Stimulated activated naive CD4-positive, alpha-beta T cell treated with Interleukin-2 at 50 U/mL for 16 hours (primary cell): ENCODE measurements around the gene ANKRD12.
"Not testable (repeated sequence)": the region's sequence is repeated elsewhere in the genome, so short reads cannot be mapped to it uniquely, and the experiment has no call there.

Experiments used
- DNase-seq: peaks from one replicate; lab custom pipeline; 2025; lab: John Stamatoyannopoulos, UW

ANKRD12 gene

DNA sequence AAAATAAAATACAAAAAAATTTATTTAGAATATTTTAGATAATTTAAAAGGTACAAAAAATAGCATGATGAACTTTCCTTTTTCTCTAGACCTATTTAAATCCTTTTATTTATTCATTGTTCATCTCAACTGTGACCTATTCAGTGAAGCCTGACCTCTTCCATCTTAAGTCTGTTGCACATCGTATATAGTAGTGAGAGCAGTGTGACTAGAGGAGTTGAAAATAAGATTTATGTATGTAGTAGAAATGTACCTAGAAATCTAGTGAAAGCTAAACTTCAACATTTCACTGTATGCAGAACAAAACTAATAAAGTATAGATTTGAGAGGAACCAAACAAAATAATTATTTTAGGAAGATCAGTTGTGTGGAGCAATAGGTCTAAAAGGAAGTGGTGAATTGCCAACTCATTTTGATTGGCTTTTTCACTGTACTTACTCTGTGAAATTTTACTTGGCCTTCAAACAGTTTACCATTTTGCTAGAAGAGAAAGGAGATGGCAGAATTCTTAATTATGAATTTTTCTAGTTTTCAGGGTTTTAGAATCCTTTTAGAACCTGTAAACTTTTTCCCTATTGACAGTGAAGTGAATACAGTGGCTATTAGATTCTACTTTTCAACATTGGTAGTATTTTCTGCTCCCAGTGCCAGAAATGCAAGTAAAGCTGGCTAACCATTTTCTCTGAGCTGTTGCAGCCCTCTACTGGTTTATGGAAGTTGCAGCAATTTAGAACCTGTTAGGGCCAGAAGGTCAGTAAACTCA, 11.0 kb downstream of the ANKRD12 start:
- no peak for DNase-seq

DNA sequence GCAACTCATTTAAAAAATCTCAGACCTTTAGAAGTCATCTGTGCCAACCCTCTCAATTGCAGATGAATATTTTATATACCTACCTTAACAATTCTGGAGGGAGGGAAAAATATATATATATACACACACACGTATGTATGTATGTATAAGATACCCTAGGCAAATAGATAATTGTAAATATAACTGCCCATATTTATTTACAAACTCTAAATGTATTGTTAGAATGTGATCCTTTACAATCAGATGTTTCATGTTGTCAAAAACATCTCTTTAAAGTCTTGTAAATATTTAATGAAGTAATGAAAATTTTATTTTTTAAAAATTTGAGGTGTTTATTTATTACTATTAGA, 11.6 kb downstream of the ANKRD12 start:
- no peak for DNase-seq

DNA sequence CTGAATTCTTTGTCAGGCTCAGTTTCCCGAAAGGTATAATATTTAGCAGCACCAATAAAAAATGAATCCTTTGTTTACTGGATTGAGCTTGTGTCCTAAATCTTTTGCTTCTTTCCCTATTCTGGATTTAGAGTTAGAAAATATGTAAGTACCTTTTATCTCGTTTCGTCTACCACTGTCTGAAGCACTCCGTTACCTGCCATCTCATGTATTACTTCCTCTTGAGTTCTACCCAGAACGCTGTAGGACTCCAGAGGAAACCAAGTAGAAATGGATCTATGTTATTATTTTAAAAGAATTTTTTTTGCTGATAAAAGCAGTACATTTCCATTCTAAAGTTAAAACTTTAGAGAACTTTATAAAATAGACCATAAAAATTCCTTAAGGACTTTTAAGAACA, 13.5 kb downstream of the ANKRD12 start:
- DNase-seq: no peak

DNA sequence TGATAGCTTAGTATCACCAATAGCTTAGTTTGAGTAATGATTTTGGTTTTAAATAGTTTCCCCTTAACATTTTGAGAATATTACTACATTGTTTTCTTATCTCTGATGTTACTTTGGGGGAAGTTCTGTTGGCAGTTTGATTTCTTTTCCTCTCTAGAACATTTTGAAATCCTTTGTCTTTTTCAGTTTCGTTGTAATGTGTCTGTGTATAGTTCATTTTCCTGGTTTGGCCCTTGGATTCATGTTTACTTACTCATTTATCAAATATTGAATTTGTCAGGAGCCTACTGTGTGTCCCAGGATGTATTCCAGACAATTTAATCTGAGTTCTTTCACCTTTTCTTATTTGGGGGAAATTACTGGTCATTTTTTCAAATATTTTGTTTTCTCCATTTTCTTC, 16.7 kb downstream of the ANKRD12 start:
- DNase-seq: no peak

DNA sequence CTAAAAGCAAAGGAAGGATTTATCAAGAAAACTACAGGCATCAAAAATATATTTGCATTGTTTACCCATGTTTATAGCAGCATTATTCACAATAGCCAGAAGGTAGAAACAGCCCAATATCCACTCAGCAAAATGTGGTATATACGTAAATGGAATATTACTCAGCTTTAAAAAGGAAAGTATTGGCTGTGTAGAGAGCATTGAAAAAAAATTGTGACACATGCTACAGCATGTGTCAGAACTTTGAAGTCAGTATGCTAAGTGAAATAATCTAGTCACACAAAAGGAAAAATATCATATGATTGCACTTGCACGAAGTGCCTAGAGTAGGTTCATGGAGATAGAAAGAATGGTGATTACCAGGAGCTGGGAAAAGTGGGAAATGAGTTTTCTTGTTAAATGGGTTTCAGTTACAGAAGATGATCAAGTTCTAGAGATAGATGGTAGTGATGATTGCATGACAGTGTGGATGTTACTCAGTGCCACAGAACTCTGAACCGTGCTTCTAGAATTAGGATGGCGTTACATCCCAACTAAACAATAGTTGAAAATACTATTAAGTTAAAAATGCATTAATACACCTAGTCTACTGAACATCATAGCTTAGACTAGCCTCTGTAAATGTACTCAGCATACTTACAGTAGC, 20.1 kb downstream of the ANKRD12 start:
- DNase-seq: no peak

DNA sequence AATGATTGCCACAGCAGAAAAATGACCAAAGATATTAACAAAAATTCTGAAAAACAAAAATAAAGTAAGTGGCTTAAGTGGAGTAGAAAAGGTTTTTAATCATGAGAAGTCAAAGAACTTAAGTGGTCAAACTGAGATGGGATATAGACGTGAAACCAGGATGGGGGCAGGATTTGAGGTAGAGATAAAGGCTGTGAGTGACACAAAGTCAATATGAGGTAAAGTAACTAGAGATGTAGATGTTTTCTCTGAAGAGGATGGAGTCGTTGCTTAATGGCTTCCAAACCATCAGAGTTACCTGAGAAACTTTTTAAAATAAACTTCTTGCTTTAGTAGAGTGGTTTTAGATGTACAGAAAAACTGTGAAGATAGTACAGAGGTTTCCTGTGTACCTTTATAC, 21.2 kb downstream of the ANKRD12 start:
- no peak for DNase-seq

DNA sequence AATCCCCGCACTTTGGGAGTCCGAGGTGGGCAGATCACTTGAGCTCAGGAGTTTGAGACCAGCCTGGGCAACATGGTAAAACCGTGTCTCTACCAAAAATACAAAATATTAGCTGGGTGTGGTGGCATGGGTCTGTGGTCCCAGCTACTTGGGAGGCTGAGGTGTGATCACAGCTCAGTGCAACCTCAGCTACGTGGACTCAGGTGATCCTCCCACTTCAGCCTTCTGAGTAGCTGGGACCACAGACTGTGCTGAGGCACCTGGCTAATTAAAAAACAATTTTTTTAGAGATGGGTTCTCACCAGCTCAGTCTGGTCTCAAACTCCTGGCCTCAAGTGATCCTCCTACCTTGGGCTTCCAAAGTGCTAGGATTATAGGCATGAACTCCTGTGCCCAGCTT, 23.4 kb downstream of the ANKRD12 start:
- no peak for DNase-seq

DNA sequence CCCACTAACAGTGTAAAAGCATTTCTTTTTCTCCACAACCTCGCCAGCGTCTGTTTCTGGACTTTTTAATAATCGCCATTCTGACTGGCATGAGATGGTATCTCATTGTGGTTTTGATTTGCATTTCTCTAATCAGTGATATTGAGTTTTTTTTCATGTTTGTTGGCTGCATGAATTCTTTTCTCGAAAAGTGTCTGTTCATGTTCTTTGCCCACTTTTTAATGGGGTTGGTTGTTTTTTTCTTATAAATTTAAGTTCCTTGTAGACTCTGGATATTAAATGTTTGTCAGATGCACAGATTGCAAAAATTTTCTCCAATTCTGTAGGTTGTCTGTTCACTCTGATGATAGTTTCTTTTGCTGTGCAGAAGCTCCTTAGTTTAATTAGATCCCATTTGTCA, 26.1 kb downstream of the ANKRD12 start:
- DNase-seq: not testable (repeated sequence)

DNA sequence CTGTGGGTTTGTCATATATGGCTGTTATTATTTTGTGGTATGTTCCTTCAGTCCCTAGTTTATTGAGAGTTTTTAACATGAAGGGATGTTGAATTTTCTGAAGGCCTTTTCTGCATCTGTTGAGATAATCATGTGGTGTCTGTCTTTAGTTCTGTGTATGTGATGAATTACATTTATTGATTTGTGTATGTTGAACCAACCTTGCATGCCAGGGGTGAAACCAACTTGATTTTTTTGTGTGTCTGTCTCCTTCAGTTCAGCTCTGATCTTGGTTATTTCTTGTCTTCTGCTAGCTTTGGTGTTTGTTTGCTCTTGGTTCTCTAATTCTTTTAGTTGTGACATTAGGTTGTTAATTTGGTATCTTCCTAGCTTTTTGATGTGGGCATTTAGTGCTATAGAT, 27.6 kb downstream of the ANKRD12 start:
- DNase-seq: not testable (repeated sequence)

DNA sequence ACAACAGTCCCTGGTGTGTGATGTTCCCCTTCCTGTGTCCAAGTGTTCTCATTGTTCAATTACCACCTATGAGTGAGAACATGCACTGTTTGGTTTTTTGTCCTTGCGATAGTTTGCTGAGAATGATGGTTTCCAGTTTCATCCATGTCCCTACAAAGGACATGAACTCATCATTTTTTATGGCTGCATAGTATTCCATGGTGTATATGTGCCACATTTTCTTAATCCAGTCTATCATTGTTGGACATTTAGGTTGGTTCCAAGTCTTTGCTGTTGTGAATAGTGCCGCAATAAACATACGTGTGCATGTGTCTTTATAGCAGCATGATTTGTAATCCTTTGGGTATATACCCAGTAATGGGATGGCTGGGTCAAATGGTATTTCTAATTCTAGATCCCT, 29.3 kb downstream of the ANKRD12 start:
- DNase-seq: not testable (repeated sequence)

DNA sequence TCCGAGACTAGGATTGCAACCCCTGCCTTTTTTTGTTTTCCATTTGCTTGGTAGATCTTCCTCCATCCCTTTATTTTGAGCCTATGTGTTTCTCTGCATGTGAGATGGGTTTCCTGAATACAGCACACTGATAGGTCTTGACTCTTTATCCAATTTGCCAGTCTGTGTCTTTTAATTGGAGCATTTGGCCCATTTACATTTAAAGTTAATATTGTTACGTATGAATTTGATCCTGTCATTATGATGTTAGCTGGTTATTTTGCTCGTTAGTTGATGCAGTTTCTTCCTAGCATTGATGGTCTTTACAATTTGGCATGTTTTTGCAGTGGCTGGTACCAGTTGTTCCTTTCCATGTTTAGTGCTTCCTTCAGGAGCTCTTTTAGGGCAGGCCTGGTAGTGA, 32.9 kb downstream of the ANKRD12 start:
- DNase-seq: not testable (repeated sequence)

DNA sequence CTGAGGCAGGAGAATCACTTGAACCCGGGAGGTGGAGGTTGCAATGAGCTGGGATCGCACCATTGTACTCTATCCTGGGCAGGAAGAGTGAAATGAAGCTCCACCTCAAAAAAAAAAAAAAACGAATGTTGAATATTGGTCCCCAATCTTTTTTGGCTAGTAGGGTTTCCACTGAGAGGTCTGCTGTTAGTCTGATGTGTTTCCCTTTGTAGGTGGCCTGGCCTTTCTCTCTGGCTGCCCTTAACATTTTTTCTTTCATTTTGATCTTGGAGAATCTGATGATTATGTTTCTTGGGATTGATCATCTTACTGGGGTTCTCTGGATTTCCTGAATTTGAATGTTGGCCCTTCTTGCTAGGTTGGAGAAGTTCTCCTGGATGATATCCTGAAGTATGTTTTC, 35.3 kb downstream of the ANKRD12 start:
- DNase-seq: not testable (repeated sequence)

DNA sequence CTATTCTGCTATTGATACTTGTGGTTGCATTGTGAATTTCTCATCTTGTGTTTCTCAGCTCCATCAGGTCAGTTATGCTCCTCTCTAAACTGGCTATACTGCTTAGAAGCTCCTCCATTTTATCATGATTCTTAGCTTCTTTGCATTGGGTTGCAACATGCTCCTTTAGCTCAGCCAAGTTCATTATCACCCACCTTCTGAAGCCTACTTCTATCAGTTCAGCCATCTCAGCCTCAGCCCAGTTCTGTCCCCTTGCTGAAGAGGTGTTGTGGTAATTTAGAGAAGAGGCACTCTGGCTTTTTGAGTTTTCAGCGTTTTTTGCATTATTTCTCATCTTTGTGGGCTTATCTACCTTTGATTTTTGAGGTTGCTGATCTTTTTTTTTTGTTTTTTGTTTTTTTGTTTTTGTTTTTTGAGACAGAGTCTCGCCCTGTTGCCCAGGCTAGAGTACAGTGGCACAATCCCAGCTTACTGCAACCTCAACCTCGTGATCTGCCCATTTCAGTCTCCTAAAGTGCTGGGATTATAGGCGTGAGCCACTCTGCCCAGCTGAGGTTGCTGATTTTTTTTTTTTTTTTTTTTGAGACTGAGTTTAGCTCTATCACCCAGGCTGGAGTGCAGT, 36.0 kb downstream of the ANKRD12 start:
- no peak for DNase-seq

DNA sequence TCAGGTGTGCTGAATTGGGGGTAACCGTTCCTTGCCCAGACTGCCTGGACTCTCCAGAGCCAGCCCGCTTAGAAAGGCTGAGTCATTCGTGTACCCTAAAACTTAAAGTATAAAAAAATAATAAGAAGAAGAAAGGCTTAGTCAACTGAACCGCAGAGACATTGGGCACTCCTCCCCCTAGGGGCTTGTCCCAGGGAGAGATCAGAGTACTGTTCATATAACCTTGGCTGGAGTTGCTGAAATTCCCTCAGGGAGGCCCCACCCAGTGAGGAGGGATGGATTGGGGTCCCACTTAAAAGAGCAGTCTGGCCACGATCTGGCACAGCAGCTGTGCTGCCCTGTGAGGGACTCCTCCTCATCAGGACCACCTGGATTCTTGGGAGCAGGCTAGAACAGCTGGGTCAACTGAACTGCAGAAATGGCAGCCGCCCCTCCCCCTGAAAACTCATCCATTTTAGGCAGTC, 37.2 kb downstream of the ANKRD12 start:
- DNase-seq: no peak

DNA sequence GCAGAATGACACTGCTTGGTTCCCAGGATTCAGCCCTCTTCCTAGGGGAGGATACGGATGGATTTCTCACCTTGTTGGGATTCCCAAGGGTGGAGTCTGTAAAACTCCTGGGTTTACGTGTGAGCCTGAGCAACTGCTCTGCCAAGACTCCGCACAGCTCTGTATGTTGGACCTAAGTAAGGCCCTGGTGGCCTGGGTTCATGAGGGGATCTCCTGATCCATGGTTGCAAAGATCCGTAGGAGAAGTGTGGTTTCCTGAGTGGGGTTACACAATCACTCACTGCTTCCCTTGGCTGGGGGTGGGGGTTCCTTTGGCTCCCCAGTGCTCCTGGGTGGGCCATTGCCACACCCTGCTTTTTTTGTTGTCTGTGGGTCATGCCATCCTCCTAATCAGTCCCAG, 37.7 kb downstream of the ANKRD12 start:
- DNase-seq: no peak

DNA sequence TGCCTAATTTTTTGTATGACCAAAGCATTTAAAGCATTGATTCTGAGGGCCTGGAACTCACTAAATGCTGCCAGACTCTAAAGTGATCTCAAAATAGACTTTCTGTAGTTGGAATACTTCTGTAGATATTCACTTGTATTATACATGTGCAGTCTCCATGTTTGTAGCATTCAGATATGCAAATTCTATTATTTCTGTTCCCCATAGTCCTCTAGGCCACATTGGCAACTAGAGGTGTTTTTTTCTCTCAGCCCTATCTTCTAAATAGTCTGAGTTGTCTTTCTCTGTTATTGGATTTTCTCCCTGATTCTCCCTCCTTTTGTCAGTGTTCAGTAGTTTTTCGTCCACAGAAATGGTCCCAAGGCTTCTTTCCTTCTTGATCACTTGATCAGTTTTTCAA, 38.5 kb downstream of the ANKRD12 start:
- DNase-seq: no peak

DNA sequence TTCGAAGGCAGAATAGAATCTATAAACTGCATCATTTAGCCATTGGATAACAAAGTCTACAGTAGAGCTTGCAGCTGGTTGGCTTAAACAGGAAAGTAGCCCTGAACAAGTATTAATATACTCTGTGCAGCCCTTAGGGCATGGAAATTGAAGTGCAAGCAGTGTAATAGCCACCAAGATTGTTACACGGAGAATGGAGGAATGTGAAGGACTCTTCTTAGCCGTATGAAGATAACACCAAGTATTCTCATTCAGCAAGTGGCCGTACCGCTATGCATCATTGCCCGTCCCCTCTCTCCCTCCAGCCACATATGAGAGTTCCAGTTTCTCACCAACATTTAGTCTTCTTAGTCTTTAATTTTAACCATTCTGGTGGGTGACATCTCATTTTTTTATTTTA, 40.5 kb downstream of the ANKRD12 start:
- DNase-seq: no peak

DNA sequence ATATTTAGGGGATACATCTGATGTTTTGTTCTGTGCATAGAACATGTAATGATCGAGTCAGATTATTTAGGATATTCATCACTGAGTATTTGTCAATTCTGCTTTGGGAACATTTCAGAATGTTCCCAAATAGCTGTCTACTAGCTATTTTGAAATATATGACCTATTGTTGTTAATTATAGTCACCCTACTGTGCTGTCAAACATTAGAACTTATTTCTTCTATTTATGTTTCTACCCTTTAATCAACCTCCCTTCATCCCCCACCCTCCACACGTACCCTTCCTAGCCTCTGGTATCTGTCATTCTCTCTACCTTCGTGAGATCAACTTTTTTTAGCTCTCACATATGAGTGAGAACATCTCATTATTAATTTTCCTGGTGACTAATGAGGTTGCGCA, 40.9 kb downstream of the ANKRD12 start:
- DNase-seq: no peak

DNA sequence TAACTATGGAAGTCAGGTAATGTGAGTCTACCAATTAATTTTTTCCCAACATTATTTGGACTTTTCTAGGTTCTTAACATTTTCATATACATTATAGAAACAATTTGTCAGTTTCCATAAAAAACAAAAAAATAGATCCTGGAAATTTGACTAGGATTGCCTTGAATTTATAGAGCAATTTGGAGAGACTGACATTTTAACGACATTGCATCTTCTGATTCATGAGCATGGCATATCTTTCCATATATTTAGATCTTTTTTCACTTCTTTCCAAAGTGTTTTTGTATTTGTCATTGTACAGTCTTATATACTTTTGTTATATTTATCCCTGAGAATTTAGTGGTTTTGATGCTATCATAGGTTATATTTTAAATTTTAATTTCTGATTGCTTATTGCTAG, 42.0 kb downstream of the ANKRD12 start:
- DNase-seq: no peak

DNA sequence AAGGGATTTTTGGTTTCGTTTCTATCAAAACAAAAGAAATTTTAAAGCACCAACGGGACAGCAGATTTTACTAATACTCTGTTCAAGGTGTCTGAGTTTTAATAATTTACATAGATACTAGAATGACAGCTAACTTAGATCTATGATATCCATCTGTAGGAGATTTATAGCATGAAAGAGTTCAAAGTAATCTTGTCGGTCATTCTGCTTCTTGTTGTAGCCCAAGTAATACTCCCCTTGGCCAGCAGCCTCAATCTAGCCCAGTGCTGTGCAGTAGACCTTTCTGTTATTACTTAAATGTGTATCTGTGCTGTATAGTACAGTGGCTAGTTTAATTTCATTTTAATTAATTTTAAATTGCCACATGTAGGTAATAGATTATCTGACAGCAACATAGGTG, 44.7 kb downstream of the ANKRD12 start:
- DNase-seq: no peak

DNA sequence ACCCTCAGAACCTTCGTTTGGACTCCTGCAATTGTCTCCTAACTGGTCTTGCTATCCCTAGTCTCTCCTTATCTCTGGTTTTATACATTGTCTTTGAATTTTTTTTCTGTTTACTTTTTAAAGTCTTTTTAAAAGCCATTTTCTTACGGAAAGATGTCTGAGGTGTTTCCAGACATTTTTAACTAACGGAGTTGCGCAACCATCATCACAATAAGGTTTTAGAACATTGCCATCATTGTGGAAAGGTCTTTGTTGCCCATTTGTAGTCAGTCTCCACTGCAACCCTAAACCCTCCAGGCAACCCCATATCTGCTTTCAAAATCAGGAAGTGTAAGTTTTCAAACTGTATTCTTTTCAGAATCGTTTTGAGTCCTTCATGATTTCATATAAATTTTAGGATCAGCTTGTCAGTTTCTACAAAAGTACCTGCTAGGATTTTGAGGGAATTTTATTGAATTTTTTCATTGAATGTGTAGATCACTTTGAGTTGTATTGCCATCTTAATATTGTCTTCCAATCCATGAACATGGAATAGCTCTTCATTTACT, 46.3 kb downstream of the ANKRD12 start:
- DNase-seq: no peak

DNA sequence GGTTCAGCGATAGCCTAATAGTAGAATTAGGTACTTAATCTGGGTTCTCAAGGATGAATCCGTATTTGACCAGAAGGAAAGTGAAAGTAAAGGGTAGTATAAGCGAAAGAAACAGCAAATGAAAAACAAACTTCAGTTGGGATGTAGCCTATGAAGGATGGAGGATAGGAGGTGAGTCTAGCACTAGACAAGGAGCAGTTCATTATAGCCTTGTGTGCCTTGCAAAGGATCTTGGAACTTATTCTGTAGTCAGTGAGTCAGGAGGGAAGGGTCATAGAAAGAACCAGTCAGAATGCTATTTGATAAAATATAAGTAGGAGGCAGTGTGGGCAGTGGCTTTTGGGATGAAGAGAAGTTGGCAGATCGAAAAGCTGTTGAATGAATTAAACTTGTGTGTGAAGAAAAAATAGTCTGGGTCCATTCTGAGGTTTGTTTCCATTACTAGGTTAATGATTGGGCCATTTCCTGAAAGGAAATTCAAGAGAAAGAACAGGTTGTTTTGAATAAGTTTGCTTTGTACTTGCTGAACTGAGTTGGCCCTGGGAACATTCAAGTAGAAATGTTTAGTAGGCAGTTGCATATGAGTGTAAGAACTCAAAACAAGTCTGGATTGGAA, 48.5 kb downstream of the ANKRD12 start:
- no peak for DNase-seq
